SH-SY5Y (cell line): ENCODE measurements around the gene EBNA1BP2.

Experiments used
- GATA2 ChIP-seq: IDR thresholded peaks from 2 replicates; pipeline ENCODE4 v1.6.1; 2011; ENCODE audit warnings: mild to moderate bottlenecking, low read depth, low read length
- GATA3 ChIP-seq: IDR thresholded peaks from 2 replicates; pipeline ENCODE4 v1.6.1; 2011; ENCODE audit warnings: low read depth, mild to moderate bottlenecking, low read length, moderate library complexity

The EBNA1BP2 gene

GRCh38 chr1:43194509-43194908, 22.4 kb upstream of the EBNA1BP2 start:
- TF ChIP-seq GATA3 (no peak), GATA2 (no peak)

GRCh38 chr1:43188106-43188505, 16.0 kb upstream of the EBNA1BP2 start:
- TF ChIP-seq GATA3 = no peak
- TF ChIP-seq GATA2 = no peak

GRCh38 chr1:43184995-43185394, 12.9 kb upstream of the EBNA1BP2 start:
- TF ChIP-seq GATA3 = no peak
- TF ChIP-seq GATA2 = no peak

- TF ChIP-seq GATA2 (no peak), GATA3 (no peak)
Measured at GRCh38 chr1:43184388-43184787, 12.3 kb upstream of the EBNA1BP2 start.

- TF ChIP-seq GATA2 (no peak), GATA3 (no peak)
Measured at GRCh38 chr1:43177691-43178090, 5.6 kb upstream of the EBNA1BP2 start.

- TF ChIP-seq GATA2 (no peak), GATA3 (no peak)
Measured at GRCh38 chr1:43174873-43175272, 2.8 kb upstream of the EBNA1BP2 start.

GRCh38 chr1:43172527-43172972, 460 bp upstream of the EBNA1BP2 start:
- TF ChIP-seq GATA3 (no peak), GATA2 (no peak)

- TF ChIP-seq GATA3 (no peak), GATA2 (no peak)
Measured at GRCh38 chr1:43171312-43171875, 696 bp downstream of the EBNA1BP2 start.

GRCh38 chr1:43165765-43166164, 6.3 kb downstream of the EBNA1BP2 start:
- TF ChIP-seq GATA2 = no peak
- no peak for TF ChIP-seq GATA3

GRCh38 chr1:43165162-43165561, 6.9 kb downstream of the EBNA1BP2 start:
- no peak for TF ChIP-seq GATA2
- TF ChIP-seq GATA3 = no peak

GRCh38 chr1:43156026-43156425, 16.1 kb downstream of the EBNA1BP2 start:
- TF ChIP-seq GATA3 (no peak), GATA2 (no peak)

GRCh38 chr1:43153443-43153842, 18.6 kb downstream of the EBNA1BP2 start:
- TF ChIP-seq GATA3 (no peak), GATA2 (no peak)

GRCh38 chr1:43152866-43153265, 19.2 kb downstream of the EBNA1BP2 start:
- TF ChIP-seq GATA2 = no peak
- TF ChIP-seq GATA3 = no peak

GRCh38 chr1:43149889-43150288, 22.2 kb downstream of the EBNA1BP2 start:
- TF ChIP-seq GATA2 = no peak
- no peak for TF ChIP-seq GATA3

- no peak for TF ChIP-seq GATA3
- TF ChIP-seq GATA2 = no peak
Measured at GRCh38 chr1:43147625-43148327, 24.3 kb downstream of the EBNA1BP2 start.
